ENCODE data around the gene DAGLA. TPM values are rescaled to one million over a fixed set of nuclear protein-coding genes. Genes with fewer than 3 reads are reported as not detected.

DAGLA gene
- total RNA-seq, 6 experiments from 2014 or later = 2.4 to 4.2 (median 3.3) TPM

- no peak for TF ChIP-seq CTCF (IDR thresholded peaks at IDR 0.05)
- no peak overlapping the region for H3K27ac Mint-ChIP-seq
- H3K27me3 Mint-ChIP-seq (ENCODE audit: insufficient read depth) = no peaks in the 10 kb centered on the region
- H3K36me3 Mint-ChIP-seq (ENCODE audit: low read depth) = peaks cover 10% of the 10 kb centered on the region
- no peak for DNase-seq
- peak overlapping the region; percentile 23; the same call in 1 of the 2 replicates for H3K4me3 Mint-ChIP-seq
- H3K9me3 Mint-ChIP-seq = no peaks in the 10 kb centered on the region
- H3K4me1 Mint-ChIP-seq (ENCODE audit: low read depth) = peaks cover 50% of the 10 kb centered on the region
These were observed 115.3 kb downstream of the DAGLA start for GRCh38 chr11:61795459-61795858.

- no peak for DNase-seq
- TF ChIP-seq CTCF (IDR thresholded peaks at IDR 0.05) = no peak
- Mint-ChIP-seq H3K27ac (no peak overlapping the region), H3K36me3 (ENCODE audit: low read depth) (peaks cover 12% of the 10 kb centered on the region), H3K27me3 (ENCODE audit: insufficient read depth) (no peaks in the 10 kb centered on the region), H3K4me1 (ENCODE audit: low read depth) (peaks cover 53% of the 10 kb centered on the region), H3K9me3 (no peaks in the 10 kb centered on the region), H3K4me3 (no peak overlapping the region)
These were observed 115.8 kb downstream of the DAGLA start for GRCh38 chr11:61795876-61796526.

Other genes with a start within 250 kb of the DAGLA start
- not detected for gene LRRC10B, start 171.6 kb upstream of the DAGLA start, total RNA-seq (2021; fragmentation: NEBNext Ultra II Directional; extraction: Animal tissue kit (Norgen Biotek cat#: 25700))
- gene SYT7, start 99.3 kb upstream of the DAGLA start, total RNA-seq (2021; fragmentation: NEBNext Ultra II Directional; extraction: Animal tissue kit (Norgen Biotek cat#: 25700)) = under 1 TPM in 3 of 6 experiments, not detected in 3; 0.05 to 0.21 (median 0.11) TPM
- under 1 TPM; 0.24 to 0.67 (median 0.53) TPM for gene MYRF, start 72.2 kb downstream of the DAGLA start, total RNA-seq (2021; fragmentation: NEBNext Ultra II Directional; extraction: Animal tissue kit (Norgen Biotek cat#: 25700))
- gene TMEM258, start 112.2 kb downstream of the DAGLA start, total RNA-seq (2021; fragmentation: NEBNext Ultra II Directional; extraction: Animal tissue kit (Norgen Biotek cat#: 25700)) = 100 to 1,000 TPM; 134 to 173 (median 145) TPM
- gene FEN1, start 112.5 kb downstream of the DAGLA start, total RNA-seq (2021; fragmentation: NEBNext Ultra II Directional; extraction: Animal tissue kit (Norgen Biotek cat#: 25700)) = 10 to 100 TPM; 25.6 to 45.6 (median 37.4) TPM
- gene FADS1, start 136.6 kb downstream of the DAGLA start, total RNA-seq (2021; fragmentation: NEBNext Ultra II Directional; extraction: Animal tissue kit (Norgen Biotek cat#: 25700)) = 10 to 100 TPM; 25.9 to 39.1 (median 36.4) TPM
- gene FADS2, start 147.9 kb downstream of the DAGLA start, total RNA-seq (2021; fragmentation: NEBNext Ultra II Directional; extraction: Animal tissue kit (Norgen Biotek cat#: 25700)) = 100 to 1,000 TPM in 1 of 6 experiments, 10 to 100 TPM in 5; 56.0 to 105 (median 81.1) TPM
- 100 to 1,000 TPM; 126 to 161 (median 137) TPM for gene FADS3, start 211.2 kb downstream of the DAGLA start, total RNA-seq (2021; fragmentation: NEBNext Ultra II Directional; extraction: Animal tissue kit (Norgen Biotek cat#: 25700))
- 1 to 10 TPM; 5.3 to 8.8 (median 7.9) TPM for gene RAB3IL1, start 237.2 kb downstream of the DAGLA start, total RNA-seq (2021; fragmentation: NEBNext Ultra II Directional; extraction: Animal tissue kit (Norgen Biotek cat#: 25700))